GM23248 (cell line): Measurements from ENCODE around the gene TNFRSF8.

ENCODE experiments used
- EZH2 ChIP-seq: fragments of 200-600 bp; sonication (generic); IDR thresholded peaks from 2 replicates; pipeline ENCODE4 v1.6.1; 2018; ENCODE audit warnings: antibody characterized with exemption, mild to moderate bottlenecking; ENCODE audit not compliant: insufficient read depth, poor library complexity, severe bottlenecking
- EZH2phosphoT487 ChIP-seq: fragments of 200-600 bp; sonication (generic); IDR thresholded peaks from 2 replicates; pipeline ENCODE4 v1.6.1; 2018; ENCODE audit warnings: antibody characterized with exemption, moderate library complexity, mild to moderate bottlenecking, low read depth; ENCODE audit not compliant: insufficient read depth

DNA sequence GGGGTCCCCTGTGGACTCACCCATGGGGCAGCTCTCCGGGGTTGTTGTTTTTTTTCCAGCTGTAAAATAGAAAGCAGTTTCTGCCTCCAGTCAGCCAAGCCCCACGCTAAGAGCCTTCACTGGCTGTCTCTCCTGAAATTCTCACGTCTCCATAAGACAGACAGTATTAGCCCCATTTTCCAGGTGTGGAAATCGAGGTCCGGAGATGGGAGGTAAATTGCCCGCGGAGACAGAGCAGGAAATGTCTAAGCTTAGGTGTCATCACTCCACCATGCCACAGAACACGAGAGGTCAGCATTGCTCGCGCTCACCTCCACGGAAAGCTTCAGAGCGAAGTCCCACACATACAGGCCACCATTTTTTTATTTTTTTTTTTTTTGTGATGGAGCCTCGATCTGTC, 44.6 kb downstream of the TNFRSF8 start:
- TF ChIP-seq EZH2phosphoT487 (no peak), EZH2 (no peak)
